ENCODE data around the gene TRIM14.

DNA sequence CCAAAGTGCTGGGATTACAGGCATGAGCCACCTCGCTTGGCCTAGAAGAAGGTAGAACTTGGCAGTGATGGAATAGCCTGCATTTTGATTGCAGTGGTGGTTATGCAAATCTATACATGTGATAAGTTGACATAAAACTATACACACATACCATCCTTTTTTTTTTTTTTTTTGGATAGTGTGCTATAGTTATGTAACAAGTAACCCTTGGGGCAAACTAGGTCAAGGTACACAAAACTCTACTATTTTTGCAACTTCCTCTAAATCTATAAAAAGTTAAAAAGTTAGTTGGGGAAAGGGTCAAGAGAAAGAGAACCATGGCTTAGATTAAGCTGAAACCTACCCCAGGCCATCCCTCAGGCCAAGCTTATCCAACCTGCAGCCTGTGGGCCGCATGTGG is 11.1 kb downstream of the TRIM14 start:
- TF ChIP-seq, protein P1, sequence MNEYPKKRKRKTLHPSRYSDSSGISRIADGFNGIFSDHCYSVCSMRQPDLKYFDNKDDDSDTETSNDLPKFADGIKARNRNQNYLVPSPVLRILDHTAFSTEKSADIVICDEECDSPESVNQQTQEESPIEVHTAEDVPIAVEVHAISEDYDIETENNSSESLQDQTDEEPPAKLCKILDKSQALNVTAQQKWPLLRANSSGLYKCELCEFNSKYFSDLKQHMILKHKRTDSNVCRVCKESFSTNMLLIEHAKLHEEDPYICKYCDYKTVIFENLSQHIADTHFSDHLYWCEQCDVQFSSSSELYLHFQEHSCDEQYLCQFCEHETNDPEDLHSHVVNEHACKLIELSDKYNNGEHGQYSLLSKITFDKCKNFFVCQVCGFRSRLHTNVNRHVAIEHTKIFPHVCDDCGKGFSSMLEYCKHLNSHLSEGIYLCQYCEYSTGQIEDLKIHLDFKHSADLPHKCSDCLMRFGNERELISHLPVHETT (tag by site-specific recombination; IDR thresholded peaks at IDR 0.05): no peak
- TF ChIP-seq ZNF777 (tag by site-specific recombination; IDR thresholded peaks at IDR 0.05; ENCODE audit: borderline replicate concordance): no peak
- TF ChIP-seq ZNF626 (tag by site-specific recombination; IDR thresholded peaks at IDR 0.05): no peak
- TF ChIP-seq, protein P2, sequence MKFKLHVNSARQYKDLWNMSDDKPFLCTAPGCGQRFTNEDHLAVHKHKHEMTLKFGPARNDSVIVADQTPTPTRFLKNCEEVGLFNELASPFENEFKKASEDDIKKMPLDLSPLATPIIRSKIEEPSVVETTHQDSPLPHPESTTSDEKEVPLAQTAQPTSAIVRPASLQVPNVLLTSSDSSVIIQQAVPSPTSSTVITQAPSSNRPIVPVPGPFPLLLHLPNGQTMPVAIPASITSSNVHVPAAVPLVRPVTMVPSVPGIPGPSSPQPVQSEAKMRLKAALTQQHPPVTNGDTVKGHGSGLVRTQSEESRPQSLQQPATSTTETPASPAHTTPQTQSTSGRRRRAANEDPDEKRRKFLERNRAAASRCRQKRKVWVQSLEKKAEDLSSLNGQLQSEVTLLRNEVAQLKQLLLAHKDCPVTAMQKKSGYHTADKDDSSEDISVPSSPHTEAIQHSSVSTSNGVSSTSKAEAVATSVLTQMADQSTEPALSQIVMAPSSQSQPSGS (tag by site-specific recombination; IDR thresholded peaks at IDR 0.05; ENCODE audit: low read depth): no peak
- TF ChIP-seq GLI4 (tag by site-specific recombination; IDR thresholded peaks at IDR 0.05): no peak
- TF ChIP-seq, protein P3, sequence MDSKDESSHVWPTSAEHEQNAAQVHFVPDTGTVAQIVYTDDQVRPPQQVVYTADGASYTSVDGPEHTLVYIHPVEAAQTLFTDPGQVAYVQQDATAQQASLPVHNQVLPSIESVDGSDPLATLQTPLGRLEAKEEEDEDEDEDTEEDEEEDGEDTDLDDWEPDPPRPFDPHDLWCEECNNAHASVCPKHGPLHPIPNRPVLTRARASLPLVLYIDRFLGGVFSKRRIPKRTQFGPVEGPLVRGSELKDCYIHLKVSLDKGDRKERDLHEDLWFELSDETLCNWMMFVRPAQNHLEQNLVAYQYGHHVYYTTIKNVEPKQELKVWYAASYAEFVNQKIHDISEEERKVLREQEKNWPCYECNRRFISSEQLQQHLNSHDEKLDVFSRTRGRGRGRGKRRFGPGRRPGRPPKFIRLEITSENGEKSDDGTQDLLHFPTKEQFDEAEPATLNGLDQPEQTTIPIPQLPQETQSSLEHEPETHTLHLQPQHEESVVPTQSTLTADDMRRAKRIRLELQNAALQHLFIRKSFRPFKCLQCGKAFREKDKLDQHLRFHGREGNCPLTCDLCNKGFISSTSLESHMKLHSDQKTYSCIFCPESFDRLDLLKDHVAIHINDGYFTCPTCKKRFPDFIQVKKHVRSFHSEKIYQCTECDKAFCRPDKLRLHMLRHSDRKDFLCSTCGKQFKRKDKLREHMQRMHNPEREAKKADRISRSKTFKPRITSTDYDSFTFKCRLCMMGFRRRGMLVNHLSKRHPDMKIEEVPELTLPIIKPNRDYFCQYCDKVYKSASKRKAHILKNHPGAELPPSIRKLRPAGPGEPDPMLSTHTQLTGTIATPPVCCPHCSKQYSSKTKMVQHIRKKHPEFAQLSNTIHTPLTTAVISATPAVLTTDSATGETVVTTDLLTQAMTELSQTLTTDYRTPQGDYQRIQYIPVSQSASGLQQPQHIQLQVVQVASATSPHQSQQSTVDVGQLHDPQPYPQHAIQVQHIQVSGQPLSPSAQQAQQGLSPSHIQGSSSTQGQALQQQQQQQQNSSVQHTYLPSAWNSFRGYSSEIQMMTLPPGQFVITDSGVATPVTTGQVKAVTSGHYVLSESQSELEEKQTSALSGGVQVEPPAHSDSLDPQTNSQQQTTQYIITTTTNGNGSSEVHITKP (tag by site-specific recombination; IDR thresholded peaks at IDR 0.05): no peak
- no peak for TF ChIP-seq SETDB1 (IDR thresholded peaks at IDR 0.05; ENCODE audit: insufficient read length, low read length)
- TF ChIP-seq ZBTB7A (tag by site-specific recombination; IDR thresholded peaks at IDR 0.05; ENCODE audit: low read depth): no peak
- TF ChIP-seq, protein P4, sequence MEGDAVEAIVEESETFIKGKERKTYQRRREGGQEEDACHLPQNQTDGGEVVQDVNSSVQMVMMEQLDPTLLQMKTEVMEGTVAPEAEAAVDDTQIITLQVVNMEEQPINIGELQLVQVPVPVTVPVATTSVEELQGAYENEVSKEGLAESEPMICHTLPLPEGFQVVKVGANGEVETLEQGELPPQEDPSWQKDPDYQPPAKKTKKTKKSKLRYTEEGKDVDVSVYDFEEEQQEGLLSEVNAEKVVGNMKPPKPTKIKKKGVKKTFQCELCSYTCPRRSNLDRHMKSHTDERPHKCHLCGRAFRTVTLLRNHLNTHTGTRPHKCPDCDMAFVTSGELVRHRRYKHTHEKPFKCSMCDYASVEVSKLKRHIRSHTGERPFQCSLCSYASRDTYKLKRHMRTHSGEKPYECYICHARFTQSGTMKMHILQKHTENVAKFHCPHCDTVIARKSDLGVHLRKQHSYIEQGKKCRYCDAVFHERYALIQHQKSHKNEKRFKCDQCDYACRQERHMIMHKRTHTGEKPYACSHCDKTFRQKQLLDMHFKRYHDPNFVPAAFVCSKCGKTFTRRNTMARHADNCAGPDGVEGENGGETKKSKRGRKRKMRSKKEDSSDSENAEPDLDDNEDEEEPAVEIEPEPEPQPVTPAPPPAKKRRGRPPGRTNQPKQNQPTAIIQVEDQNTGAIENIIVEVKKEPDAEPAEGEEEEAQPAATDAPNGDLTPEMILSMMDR (tag by site-specific recombination; IDR thresholded peaks at IDR 0.05): no peak
- TF ChIP-seq HOXA7 (CRISPR knock-in tag; IDR thresholded peaks at IDR 0.05; ENCODE audit: borderline replicate concordance): no peak
